ENCODE measurements around the gene ZMYND10.

Gene ZMYND10

GRCh38 chr3:50383750-50384149 is 38.2 kb upstream of the ZMYND10 start:
- Histone ChIP-seq H3K27ac (ENCODE audit: low read length, poor library complexity, severe bottlenecking) (no peak overlapping the region), H3K18ac (ENCODE audit: low read depth in 1 of 2, low read length in 2 of 2) (no peak overlapping the region), H2BK12ac (ENCODE audit: low read length in 2 of 2) (no peak overlapping the region), H2BK15ac (ENCODE audit: low read depth, poor library complexity, severe bottlenecking) (no peak overlapping the region), H3K36me3 (ENCODE audit: control insufficient read depth in 1 of 2, insufficient read depth in 2 of 2, low read depth in 1 of 2, low read length in 2 of 2) (no peaks in the 10 kb centered on the region), H4K91ac (ENCODE audit: low read length) (no peak overlapping the region), H3K9me3 (ENCODE audit: control insufficient read depth, low read length) (no peaks in the 10 kb centered on the region), H3K27me3 (ENCODE audit: control insufficient read depth in 1 of 2, insufficient read depth in 1 of 2, low read length in 2 of 2) (peaks cover 19 to 63% of the 10 kb centered on the region in 2 experiments), H4K8ac (ENCODE audit: low read length) (no peak overlapping the region), H3K4me1 (ENCODE audit: control insufficient read depth, insufficient read depth, low read depth, low read length) (peaks cover 17% of the 10 kb centered on the region), H3K9ac (ENCODE audit: low read length) (no peak overlapping the region), H2BK5ac (ENCODE audit: low read depth, low read length, poor library complexity, severe bottlenecking) (no peak overlapping the region), H3K23ac (ENCODE audit: low read length in 2 of 2) (no peak overlapping the region), H3K4me2 (ENCODE audit: low read length, poor library complexity, severe bottlenecking) (no peak overlapping the region), H2AFZ (ENCODE audit: low read depth, low read length) (no peak overlapping the region), H3K4ac (ENCODE audit: low read depth in 1 of 2, low read length in 2 of 2) (no peak overlapping the region), H3K79me1 (replicated peaks; ENCODE audit: low read length, poor library complexity, severe bottlenecking) (no peaks in the 10 kb centered on the region), H3K14ac (ENCODE audit: low read length in 2 of 2) (no peak overlapping the region), H2AK5ac (ENCODE audit: low read length, severe bottlenecking) (no peak overlapping the region), H3K4me3 (ENCODE audit: insufficient read depth in 1 of 2, low read depth in 1 of 2, low read length in 2 of 2) (no peak overlapping the region), H2BK120ac (ENCODE audit: low read depth, low read length) (no peak overlapping the region)
- WGBS = 80% methylated on average over 6 of the region's 6 CpGs
- DNase-seq = no peak

GRCh38 chr3:50382722-50383121 is 37.2 kb upstream of the ZMYND10 start:
- WGBS = 88% methylated on average over 10 of the region's 12 CpGs
- H3K18ac ChIP-seq (ENCODE audit: low read depth in 1 of 2, low read length in 2 of 2) = no peak overlapping the region
- no peak overlapping the region for H3K9ac ChIP-seq (ENCODE audit: low read length)
- no peak overlapping the region for H4K8ac ChIP-seq (ENCODE audit: low read length)
- no peak overlapping the region for H2AFZ ChIP-seq (ENCODE audit: low read depth, low read length)
- no peak overlapping the region for H3K27ac ChIP-seq (ENCODE audit: low read length, poor library complexity, severe bottlenecking)
- no peak overlapping the region for H3K14ac ChIP-seq (ENCODE audit: low read length in 2 of 2)
- H3K4ac ChIP-seq (ENCODE audit: low read depth in 1 of 2, low read length in 2 of 2) = no peak overlapping the region
- no peak overlapping the region for H2BK12ac ChIP-seq (ENCODE audit: low read length in 2 of 2)
- no peaks in the 10 kb centered on the region for H3K79me1 ChIP-seq (replicated peaks; ENCODE audit: low read length, poor library complexity, severe bottlenecking)
- no peaks in the 10 kb centered on the region for H3K36me3 ChIP-seq (ENCODE audit: control insufficient read depth in 1 of 2, insufficient read depth in 2 of 2, low read depth in 1 of 2, low read length in 2 of 2)
- peaks cover 19 to 54% of the 10 kb centered on the region in 2 experiments for H3K27me3 ChIP-seq (ENCODE audit: control insufficient read depth in 1 of 2, insufficient read depth in 1 of 2, low read length in 2 of 2)
- H3K4me1 ChIP-seq (ENCODE audit: control insufficient read depth, insufficient read depth, low read depth, low read length) = peaks cover 8% of the 10 kb centered on the region
- H2BK5ac ChIP-seq (ENCODE audit: low read depth, low read length, poor library complexity, severe bottlenecking) = no peak overlapping the region
- no peak overlapping the region for H2AK5ac ChIP-seq (ENCODE audit: low read length, severe bottlenecking)
- H3K23ac ChIP-seq (ENCODE audit: low read length in 2 of 2) = no peak overlapping the region
- H2BK15ac ChIP-seq (ENCODE audit: low read depth, poor library complexity, severe bottlenecking) = no peak overlapping the region
- H4K91ac ChIP-seq (ENCODE audit: low read length) = no peak overlapping the region
- no peaks in the 10 kb centered on the region for H3K9me3 ChIP-seq (ENCODE audit: control insufficient read depth, low read length)
- no peak for DNase-seq
- no peak overlapping the region for H3K4me3 ChIP-seq (ENCODE audit: insufficient read depth in 1 of 2, low read depth in 1 of 2, low read length in 2 of 2)
- H2BK120ac ChIP-seq (ENCODE audit: low read depth, low read length) = no peak overlapping the region
- no peak overlapping the region for H3K4me2 ChIP-seq (ENCODE audit: low read length, poor library complexity, severe bottlenecking)

- H3K18ac ChIP-seq (ENCODE audit: low read depth in 1 of 2, low read length in 2 of 2) = no peak overlapping the region
- H3K27me3 ChIP-seq (ENCODE audit: control insufficient read depth in 1 of 2, insufficient read depth in 1 of 2, low read length in 2 of 2) = peaks cover 19 to 47% of the 10 kb centered on the region in 2 experiments
- H3K27ac ChIP-seq (ENCODE audit: low read length, poor library complexity, severe bottlenecking) = no peak overlapping the region
- no peak overlapping the region for H4K8ac ChIP-seq (ENCODE audit: low read length)
- no peaks in the 10 kb centered on the region for H3K79me1 ChIP-seq (replicated peaks; ENCODE audit: low read length, poor library complexity, severe bottlenecking)
- H3K23ac ChIP-seq (ENCODE audit: low read length in 2 of 2) = no peak overlapping the region
- no peak for DNase-seq
- H3K9ac ChIP-seq (ENCODE audit: low read length) = no peak overlapping the region
- H2BK120ac ChIP-seq (ENCODE audit: low read depth, low read length) = no peak overlapping the region
- H3K4me3 ChIP-seq (ENCODE audit: insufficient read depth in 1 of 2, low read depth in 1 of 2, low read length in 2 of 2) = no peak overlapping the region
- H3K4me1 ChIP-seq (ENCODE audit: control insufficient read depth, insufficient read depth, low read depth, low read length) = peaks cover 2% of the 10 kb centered on the region
- no peak overlapping the region for H4K91ac ChIP-seq (ENCODE audit: low read length)
- no peak overlapping the region for H2BK15ac ChIP-seq (ENCODE audit: low read depth, poor library complexity, severe bottlenecking)
- WGBS = 76% methylated on average over 4 of the region's 4 CpGs
- no peaks in the 10 kb centered on the region for H3K36me3 ChIP-seq (ENCODE audit: control insufficient read depth in 1 of 2, insufficient read depth in 2 of 2, low read depth in 1 of 2, low read length in 2 of 2)
- no peak overlapping the region for H3K14ac ChIP-seq (ENCODE audit: low read length in 2 of 2)
- no peaks in the 10 kb centered on the region for H3K9me3 ChIP-seq (ENCODE audit: control insufficient read depth, low read length)
- H3K4me2 ChIP-seq (ENCODE audit: low read length, poor library complexity, severe bottlenecking) = no peak overlapping the region
- no peak overlapping the region for H2BK5ac ChIP-seq (ENCODE audit: low read depth, low read length, poor library complexity, severe bottlenecking)
- no peak overlapping the region for H3K4ac ChIP-seq (ENCODE audit: low read depth in 1 of 2, low read length in 2 of 2)
- H2AFZ ChIP-seq (ENCODE audit: low read depth, low read length) = no peak overlapping the region
- no peak overlapping the region for H2BK12ac ChIP-seq (ENCODE audit: low read length in 2 of 2)
- no peak overlapping the region for H2AK5ac ChIP-seq (ENCODE audit: low read length, severe bottlenecking)
Observed at GRCh38 chr3:50381383-50381782, 35.9 kb upstream of the ZMYND10 start.

- no peak for DNase-seq
- Histone ChIP-seq H2BK5ac (ENCODE audit: low read depth, low read length, poor library complexity, severe bottlenecking) (no peak overlapping the region), H2AK5ac (ENCODE audit: low read length, severe bottlenecking) (no peak overlapping the region), H3K4ac (ENCODE audit: low read depth in 1 of 2, low read length in 2 of 2) (no peak overlapping the region), H2BK12ac (ENCODE audit: low read length in 2 of 2) (no peak overlapping the region), H3K14ac (ENCODE audit: low read length in 2 of 2) (no peak overlapping the region), H3K4me2 (ENCODE audit: low read length, poor library complexity, severe bottlenecking) (no peak overlapping the region), H2BK120ac (ENCODE audit: low read depth, low read length) (no peak overlapping the region), H4K8ac (ENCODE audit: low read length) (no peak overlapping the region), H3K4me1 (ENCODE audit: control insufficient read depth, insufficient read depth, low read depth, low read length) (peaks cover 2% of the 10 kb centered on the region), H3K4me3 (ENCODE audit: insufficient read depth in 1 of 2, low read depth in 1 of 2, low read length in 2 of 2) (no peak overlapping the region), H3K9ac (ENCODE audit: low read length) (no peak overlapping the region), H3K18ac (ENCODE audit: low read depth in 1 of 2, low read length in 2 of 2) (no peak overlapping the region), H2BK15ac (ENCODE audit: low read depth, poor library complexity, severe bottlenecking) (no peak overlapping the region), H3K23ac (ENCODE audit: low read length in 2 of 2) (no peak overlapping the region), H3K36me3 (ENCODE audit: control insufficient read depth in 1 of 2, insufficient read depth in 2 of 2, low read depth in 1 of 2, low read length in 2 of 2) (no peaks in the 10 kb centered on the region), H3K9me3 (ENCODE audit: control insufficient read depth, low read length) (no peaks in the 10 kb centered on the region), H3K27ac (ENCODE audit: low read length, poor library complexity, severe bottlenecking) (no peak overlapping the region), H3K79me1 (replicated peaks; ENCODE audit: low read length, poor library complexity, severe bottlenecking) (no peaks in the 10 kb centered on the region), H4K91ac (ENCODE audit: low read length) (no peak overlapping the region), H3K27me3 (ENCODE audit: control insufficient read depth in 1 of 2, insufficient read depth in 1 of 2, low read length in 2 of 2) (peaks cover 26 to 54% of the 10 kb centered on the region in 2 experiments), H2AFZ (ENCODE audit: low read depth, low read length) (no peak overlapping the region)
- WGBS = 81% methylated on average over 15 of the region's 17 CpGs
Observed at GRCh38 chr3:50380405-50381085, 35.0 kb upstream of the ZMYND10 start.

All from mesenchymal stem cell (in vitro differentiated cells and primary cell).